Measurements from ENCODE around the gene SF3B5. TPM values are rescaled to one million over a fixed set of nuclear protein-coding genes. Genes with fewer than 3 reads are reported as not detected.

The SF3B5 gene
- total RNA-seq, 2 experiments from 2014 or later = 162 to 171 TPM

Other genes with a start within 250 kb of the SF3B5 start
- gene ZC2HC1B, start 231.1 kb downstream of the SF3B5 start, total RNA-seq = under 1 TPM in 1 of 2 experiments, not detected in 1; 0.24 TPM
- 10 to 100 TPM; 13.4 to 16.3 TPM for gene PLAGL1, start 87.3 kb downstream of the SF3B5 start, total RNA-seq
- 10 to 100 TPM; 16.0 to 16.6 TPM for gene STX11, start 54.9 kb upstream of the SF3B5 start, total RNA-seq
- gene UTRN, start 189.8 kb upstream of the SF3B5 start, total RNA-seq = 10 to 100 TPM; 37.8 to 38.1 TPM

All from activated CD4-positive, alpha-beta memory T cell treated with anti-CD3 and anti-CD28 coated beads for 36 hours (primary cell).